HepG2 (cell line): ENCODE data around the gene AHCY. TPM values are rescaled to one million over a fixed set of nuclear protein-coding genes. Genes with fewer than 3 reads are reported as not detected.
A peak's percentile ranks its signal among the peaks of the same experiment; 100 is the strongest.

ENCODE experiments used
- CC2D1A ChIP-seq: sonication (generic); formaldehyde crosslinking; IDR thresholded peaks from 2 replicates; pipeline ENCODE4 v1.8.1; 2023; ENCODE audit warnings: mild to moderate bottlenecking, missing genetic modification reagents
- CERS6 ChIP-seq: sonication (generic); formaldehyde crosslinking; IDR thresholded peaks from 2 replicates; pipeline ENCODE4 v1.5.0; 2020; ENCODE audit warnings: missing genetic modification reagents
- CREB1 ChIP-seq, 2 experiments: fragments of 450-650 bp in 1 of 2; IDR thresholded peaks; 2 replicates each; pipeline ENCODE4 v1.6.1; 2016 to 2017; ENCODE audit warnings: control low read depth in 1 of 2, mild to moderate bottlenecking in 1 of 2, missing compliant biosample characterization in 1 of 2, missing genetic modification characterization in 1 of 2
- FLYWCH1 ChIP-seq: sonication (generic); formaldehyde crosslinking; IDR thresholded peaks from 2 replicates; pipeline ENCODE4 v1.8.1; 2023; ENCODE audit warnings: mild to moderate bottlenecking, missing genetic modification reagents
- LCORL ChIP-seq, 2 experiments: fragments of 450-650 bp in 1 of 2; sonication (generic) in 1 of 2; formaldehyde crosslinking in 1 of 2; IDR thresholded peaks; 2 replicates each; pipeline versions ENCODE4 v1.5.0 to v1.6.1; 2017 to 2020; ENCODE audit warnings: antibody characterized with exemption in 1 of 2, missing genetic modification reagents in 1 of 2
- MXD1 ChIP-seq: sonication (generic); formaldehyde crosslinking; IDR thresholded peaks from 2 replicates; pipeline ENCODE4 v1.4.0; 2020; ENCODE audit warnings: mild to moderate bottlenecking, missing genetic modification reagents
- NR2F1 ChIP-seq, 2 experiments: fragments of 450-650 bp in 1 of 2; formaldehyde crosslinking in 1 of 2; IDR thresholded peaks; 2 replicates each; pipeline versions ENCODE4 v1.5.0 to v1.6.1; 2016 to 2020; ENCODE audit warnings: mild to moderate bottlenecking in 1 of 2, missing compliant biosample characterization in 1 of 2, missing genetic modification reagents in 1 of 2, moderate library complexity in 1 of 2
- TEF ChIP-seq: sonication (generic); formaldehyde crosslinking; IDR thresholded peaks from 2 replicates; pipeline ENCODE4 v1.5.0; 2020; ENCODE audit warnings: missing genetic modification reagents
- ZBTB10 ChIP-seq: sonication (generic); formaldehyde crosslinking; IDR thresholded peaks from 2 replicates; pipeline ENCODE4 v1.4.0; 2020; ENCODE audit warnings: missing genetic modification reagents, borderline replicate concordance
- ZBTB33 ChIP-seq: sonication (generic); formaldehyde crosslinking; IDR thresholded peaks from 2 replicates; pipeline ENCODE4 v1.4.0; 2020; ENCODE audit warnings: missing genetic modification reagents
- ZHX2 ChIP-seq, 2 experiments: sonication (generic) in 1 of 2; formaldehyde crosslinking in 1 of 2; IDR thresholded peaks; 2 replicates each; pipeline versions ENCODE4 v1.6.1 to v1.9.0; 2014 to 2022; ENCODE audit warnings: antibody characterized with exemption in 1 of 2, borderline replicate concordance in 1 of 2, inconsistent platforms in 1 of 2, low read depth in 1 of 2, missing genetic modification reagents in 1 of 2
- ZKSCAN5 ChIP-seq: sonication (generic); formaldehyde crosslinking; IDR thresholded peaks from 2 replicates; pipeline ENCODE4 v1.5.1; 2020; ENCODE audit warnings: mild to moderate bottlenecking, missing genetic modification reagents
- polyA plus RNA-seq, 8 experiments: library from polyadenylated mRNA; depleted of rRNA in 3 of 8; stranded (reverse) in 7 of 8; unstranded in 1 of 8; fragments of >200 nt; fragmentation: Illumina TruSeq in 4 of 8; extraction: Trizol in 4 of 8; gene quantifications; 2 replicates each; pipeline versions ENCODE4 v1.2.1 to v1.2.3, GENCODE V29; 2011 to 2016; ENCODE audit warnings: low read depth in 4 of 8, missing spikeins in 1 of 8, mixed read lengths in 1 of 8; ENCODE audit not compliant: insufficient read depth in 1 of 8
- total RNA-seq, 5 experiments: library from RNA; depleted of rRNA; stranded (reverse); fragments of >200 nt; fragmentation: Illumina TruSeq; extraction: Trizol; gene quantifications; 2 replicates each; pipeline ENCODE4 v1.2.3, GENCODE V29; 2016; ENCODE audit warnings: low read depth in 1 of 5

Gene AHCY
- total and polyA plus RNA-seq, 2 of the 13 experiments (the other 11 are each of a cell fraction or from before 2014, with no cell fraction given) = 407 to 419 TPM

GRCh38 chr20:34312544-34313217 lies 9.5 kb upstream of the AHCY start (continued):
- TF ChIP-seq ZBTB10 (CRISPR knock-in tag) (no peak; the same call in 1 of the 2 replicates), ZHX2 (IDR thresholded peaks at IDR 0.05; ENCODE audit: low read depth) (peak; percentile 42; the same call in 1 of the 2 replicates), ZHX2 (CRISPR knock-in tag; IDR thresholded peaks at IDR 0.05; ENCODE audit: borderline replicate concordance) (no peak), LCORL (IDR thresholded peaks at IDR 0.05) (no peak), LCORL (CRISPR knock-in tag; IDR thresholded peaks at IDR 0.05) (peak; percentile 96), TEF (CRISPR knock-in tag) (no peak), MXD1 (CRISPR knock-in tag) (peak; percentile 5; the same call in 1 of the 2 replicates), FLYWCH1 (CRISPR knock-in tag) (no peak), CREB1 (IDR thresholded peaks at IDR 0.05) (no peak), CREB1 (CRISPR knock-in tag; IDR thresholded peaks at IDR 0.05) (peak; percentile 24; the same call in 1 of the 2 replicates), ZKSCAN5 (CRISPR knock-in tag) (no peak; the same call in 1 of the 2 replicates), NR2F1 (CRISPR knock-in tag; IDR thresholded peaks at IDR 0.05) (peak; percentile 80 to 89), CC2D1A (no peak), ZBTB33 (CRISPR knock-in tag) (peak; percentile 95), CERS6 (CRISPR knock-in tag) (no peak)
